Measurements from ENCODE around the gene CRACDL. TPM values are rescaled to one million over a fixed set of nuclear protein-coding genes. Genes with fewer than 3 reads are reported as not detected.
A peak's percentile ranks its signal among the peaks of the same experiment; 100 is the strongest.

Gene CRACDL
- total RNA-seq, 3 donors from 2014 or later (not counting 1 experiment from before 2014, with no cell fraction given): 0.09 to 0.40 (median 0.11) TPM

GRCh38 chr2:98912221-98912851 lies 23.7 kb downstream of the CRACDL start:
- Histone ChIP-seq H3K4me1 (ENCODE audit: control insufficient read depth, insufficient read depth, low read length) (peaks cover 33% of the 10 kb centered on the region), H3K27ac (ENCODE audit: low read length) (no peak overlapping the region), H3K9me3 (ENCODE audit: control insufficient read depth, insufficient read depth, low read length) (no peaks in the 10 kb centered on the region), H3K27me3 (ENCODE audit: control insufficient read depth, insufficient read depth, low read length) (peaks cover 18% of the 10 kb centered on the region), H3K4me3 (ENCODE audit: low read length) (no peak overlapping the region), H3K36me3 (ENCODE audit: control insufficient read depth, insufficient read depth, low read length) (no peaks in the 10 kb centered on the region)
- DNase-seq (no peak), ATAC-seq (no peak)
- Mint-ChIP-seq H3K27me3 (ENCODE audit: low read depth in 2 of 2) (peaks cover 17 to 72% of the 10 kb centered on the region in 2 donors), H3K4me1 (peaks cover 18 to 21% of the 10 kb centered on the region in 2 donors), H3K4me3 (no peak overlapping the region), H3K27ac (no peak overlapping the region), H3K9me3 (no peaks in the 10 kb centered on the region), H3K36me3 (no peaks in the 10 kb centered on the region)
- TF ChIP-seq CTCF (IDR thresholded peaks at IDR 0.05): no peak
- whole genome bisulfite sequencing (ENCODE audit: insufficient coverage): 82% methylated on average over 18 of the region's 18 CpGs
- intact Hi-C loops (cut with micrococcal nuclease): no loop called here

- TF ChIP-seq CTCF (IDR thresholded peaks at IDR 0.05): no peak
- Histone ChIP-seq H3K9me3 (ENCODE audit: control insufficient read depth, insufficient read depth, low read length) (no peaks in the 10 kb centered on the region), H3K27ac (ENCODE audit: low read length) (no peak overlapping the region), H3K27me3 (ENCODE audit: control insufficient read depth, insufficient read depth, low read length) (peaks cover 18% of the 10 kb centered on the region), H3K4me1 (ENCODE audit: control insufficient read depth, insufficient read depth, low read length) (peaks cover 33% of the 10 kb centered on the region), H3K4me3 (ENCODE audit: low read length) (no peak overlapping the region), H3K36me3 (ENCODE audit: control insufficient read depth, insufficient read depth, low read length) (no peaks in the 10 kb centered on the region)
- intact Hi-C loops (cut with micrococcal nuclease): no loop called here
- Mint-ChIP-seq H3K36me3 (no peaks in the 10 kb centered on the region), H3K27ac (no peak overlapping the region), H3K27me3 (ENCODE audit: low read depth in 2 of 2) (peaks cover 13 to 74% of the 10 kb centered on the region in 2 donors), H3K4me1 (peaks cover 18 to 21% of the 10 kb centered on the region in 2 donors), H3K4me3 (no peak overlapping the region), H3K9me3 (no peaks in the 10 kb centered on the region)
- ATAC-seq: peak in 1 of 3 donors; percentile 40
- 59% methylated on average over 17 of the region's 17 CpGs for WGBS (ENCODE audit: insufficient coverage)
- peak in 1 of 2 donors; percentile 57 for DNase-seq
Measured at GRCh38 chr2:98911376-98912154, 24.5 kb downstream of the CRACDL start.

- Histone ChIP-seq H3K36me3 (ENCODE audit: control insufficient read depth, insufficient read depth, low read length) (no peaks in the 10 kb centered on the region), H3K27me3 (ENCODE audit: control insufficient read depth, insufficient read depth, low read length) (peaks cover 18% of the 10 kb centered on the region), H3K9me3 (ENCODE audit: control insufficient read depth, insufficient read depth, low read length) (no peaks in the 10 kb centered on the region), H3K27ac (ENCODE audit: low read length) (no peak overlapping the region), H3K4me3 (ENCODE audit: low read length) (no peak overlapping the region), H3K4me1 (ENCODE audit: control insufficient read depth, insufficient read depth, low read length) (peaks cover 33% of the 10 kb centered on the region)
- intact Hi-C loops (cut with micrococcal nuclease): no loop called here
- ATAC-seq: no peak
- WGBS (ENCODE audit: insufficient coverage): 91% methylated on average over 7 of the region's 7 CpGs
- Mint-ChIP-seq H3K27me3 (ENCODE audit: low read depth in 2 of 2) (peaks cover 13 to 72% of the 10 kb centered on the region in 2 donors), H3K27ac (no peak overlapping the region), H3K9me3 (no peaks in the 10 kb centered on the region), H3K4me1 (peaks cover 18 to 21% of the 10 kb centered on the region in 2 donors), H3K4me3 (no peak overlapping the region), H3K36me3 (no peaks in the 10 kb centered on the region)
- TF ChIP-seq CTCF (IDR thresholded peaks at IDR 0.05): no peak
- no peak for DNase-seq
Measured at GRCh38 chr2:98911126-98911375, 25.0 kb downstream of the CRACDL start.

Data from natural killer cell (primary cell).